Ishikawa (cell line): ENCODE data around the gene SHISA9.

ENCODE experiments used
- CEBPB ChIP-seq: IDR thresholded peaks from 2 replicates; pipeline ENCODE4 v1.6.1; 2012
- CREB1 ChIP-seq: IDR thresholded peaks from 2 replicates; pipeline ENCODE4 v1.6.1; 2012; ENCODE audit warnings: low read depth
- EP300 ChIP-seq: IDR thresholded peaks from 2 replicates; pipeline ENCODE4 v1.6.1; 2012; ENCODE audit warnings: borderline replicate concordance
- YY1 ChIP-seq: IDR thresholded peaks from 2 replicates; pipeline ENCODE4 v1.6.1; 2012; ENCODE audit warnings: low read depth

DNA sequence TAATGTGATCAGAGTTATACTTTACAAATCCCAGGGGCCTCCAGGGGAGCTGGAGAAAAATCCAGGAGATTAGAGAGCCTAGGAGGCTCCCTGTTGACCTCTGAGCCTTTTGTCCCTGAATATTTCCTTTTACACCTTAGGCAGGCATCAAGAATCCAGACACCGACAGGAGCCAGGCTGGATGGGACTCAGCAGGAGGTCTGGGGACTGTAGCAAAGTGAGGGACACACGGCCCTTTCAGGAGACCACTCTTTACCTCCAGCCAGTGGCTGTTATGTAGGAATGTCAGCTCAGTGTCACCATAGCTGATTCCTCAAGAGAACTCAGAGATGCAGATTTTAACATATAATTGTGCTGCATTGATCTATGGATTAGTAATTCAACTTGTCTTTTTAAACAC lies 198.4 kb downstream of the SHISA9 start:
- no peak for TF ChIP-seq CEBPB
- TF ChIP-seq EP300: no peak
- no peak for TF ChIP-seq YY1
- TF ChIP-seq CREB1: no peak
